K562 (cell line): ENCODE data around the gene FDPS. TPM values are rescaled to one million over a fixed set of nuclear protein-coding genes. Genes with fewer than 3 reads are reported as not detected.

ENCODE experiments used
- CBX2 ChIP-seq: fragments of 200-600 bp; sonication (generic); IDR thresholded peaks from one replicate; pipeline ENCODE4 v1.6.1; 2012; ENCODE audit warnings: mild to moderate bottlenecking, low read length, inconsistent platforms; ENCODE audit not compliant: insufficient read depth, poor library complexity, severe bottlenecking
- CC2D1A ChIP-seq: fragments of 450-650 bp; IDR thresholded peaks from 2 replicates; pipeline ENCODE4 v1.6.1; 2017; ENCODE audit warnings: mild to moderate bottlenecking
- CREM ChIP-seq: IDR thresholded peaks from 2 replicates; pipeline ENCODE4 v1.6.1; 2014; ENCODE audit warnings: antibody characterized with exemption, low read depth
- ETS2 ChIP-seq: IDR thresholded peaks from 2 replicates; pipeline ENCODE4 v1.6.1; 2016; ENCODE audit warnings: borderline replicate concordance, missing genetic modification characterization, mild to moderate bottlenecking, moderate library complexity, missing compliant biosample characterization; ENCODE audit not compliant: poor library complexity, severe bottlenecking
- FOXJ2 ChIP-seq: fragments of 200-800 bp; sonication (Bioruptor generic); IDR thresholded peaks from 2 replicates; pipeline ENCODE4 v1.6.1; 2016; ENCODE audit warnings: missing genetic modification characterization, missing compliant biosample characterization
- FOXJ3 ChIP-seq: sonication (generic); formaldehyde crosslinking; IDR thresholded peaks from 2 replicates; pipeline ENCODE4 v1.4.0; 2020; ENCODE audit warnings: mild to moderate bottlenecking, missing genetic modification reagents
- GATA2 ChIP-seq: sonication (generic); formaldehyde crosslinking; IDR thresholded peaks from 2 replicates; pipeline ENCODE4 v1.4.0; 2020; ENCODE audit warnings: mild to moderate bottlenecking, missing genetic modification reagents
- MED1 ChIP-seq: sonication (generic); formaldehyde crosslinking; IDR thresholded peaks from 2 replicates; pipeline ENCODE4 v1.8.1; 2023; ENCODE audit warnings: missing genetic modification reagents, borderline replicate concordance
- MTA2 ChIP-seq: fragments of 450-650 bp; IDR thresholded peaks from 2 replicates; pipeline ENCODE4 v1.6.1; 2016; ENCODE audit warnings: low read depth
- NCOR1 ChIP-seq: fragments of 450-650 bp; IDR thresholded peaks from 2 replicates; pipeline ENCODE4 v1.6.1; 2016; ENCODE audit warnings: mild to moderate bottlenecking, moderate library complexity
- SAP30 ChIP-seq: fragments of 200-600 bp; sonication (generic); IDR thresholded peaks from 2 replicates; pipeline ENCODE4 v1.6.1; 2012; ENCODE audit warnings: borderline replicate concordance, low read depth, mild to moderate bottlenecking, moderate library complexity, low read length, control low read depth, inconsistent platforms; ENCODE audit not compliant: insufficient read depth, poor library complexity, severe bottlenecking
- SIN3B ChIP-seq: fragments of 450-650 bp; IDR thresholded peaks from 2 replicates; pipeline ENCODE4 v1.6.1; 2017; ENCODE audit warnings: low read depth, mild to moderate bottlenecking, moderate library complexity
- ZNF124 ChIP-seq: sonication (generic); formaldehyde crosslinking; IDR thresholded peaks from 2 replicates; pipeline ENCODE4 v1.8.1; 2022; ENCODE audit warnings: missing genetic modification reagents
- ZNF444 ChIP-seq: fragments of 250-450 bp; sonication (Bioruptor Pico); IDR thresholded peaks from 2 replicates; pipeline ENCODE4 v1.4.0; 2020; ENCODE audit warnings: mild to moderate bottlenecking, moderate library complexity
- ZNF77 ChIP-seq: fragments of 250-450 bp; sonication (Bioruptor Pico); IDR thresholded peaks from 2 replicates; pipeline ENCODE4 v1.5.0; 2020
- polyA plus RNA-seq, 8 experiments: library from polyadenylated mRNA; depleted of rRNA in 4 of 8; stranded (reverse) in 5 of 8; unstranded in 3 of 8; fragments of >200 nt; fragmentation: Nextera tagmentation in 2 of 8; fragmentation: Illumina TruSeq in 1 of 8; extraction: Ambion mirVana in 2 of 8; extraction: Trizol in 1 of 8; gene quantifications; 2 replicates each; pipeline versions ENCODE4 v1.2.1 to v1.2.3, GENCODE V29; 2011 to 2014; ENCODE audit warnings: inconsistent platforms in 1 of 8, missing spikeins in 1 of 8
- total RNA-seq, 7 experiments: library from RNA; depleted of rRNA in 6 of 7; stranded (reverse); fragments of >200 nt in 6 of 7; fragmentation: Illumina TruSeq in 2 of 7; extraction: Trizol in 2 of 7; gene quantifications; 2 replicates each; pipeline versions ENCODE4 v1.2.1 to v1.2.3, GENCODE V29; 2011 to 2021; ENCODE audit warnings: low replicate concordance in 1 of 7
- TF ChIP-seq, protein P1 (sequence below): fragments of 250-450 bp; sonication (Bioruptor Pico); IDR thresholded peaks from 2 replicates; pipeline ENCODE4 v1.9.0; 2021; ENCODE audit warnings: mild to moderate bottlenecking
- TF ChIP-seq, protein P2 (sequence below): fragments of 250-450 bp; sonication (Bioruptor Pico); IDR thresholded peaks from 2 replicates; pipeline ENCODE4 v1.8.0; 2021; ENCODE audit warnings: mild to moderate bottlenecking, moderate library complexity
- TF ChIP-seq, protein P3 (sequence below), 2 experiments: fragments of 150-350 bp in 1 of 2; IDR thresholded peaks; 2 replicates each; pipeline ENCODE4 v1.6.1; 2012 to 2016; ENCODE audit warnings: low read depth in 2 of 2, low read length in 2 of 2, mild to moderate bottlenecking in 1 of 2, moderate library complexity in 1 of 2
- TF ChIP-seq, protein P4 (sequence below): fragments of 450-650 bp; IDR thresholded peaks from 2 replicates; pipeline ENCODE4 v1.6.1; 2014; ENCODE audit warnings: low read depth, mild to moderate bottlenecking, moderate library complexity, borderline replicate concordance

Gene FDPS
- total and polyA plus RNA-seq, 9 of the 15 experiments (the other 6 are each of a cell fraction or from before 2014, with no cell fraction given) = 247 to 884 (median 360) TPM

DNA sequence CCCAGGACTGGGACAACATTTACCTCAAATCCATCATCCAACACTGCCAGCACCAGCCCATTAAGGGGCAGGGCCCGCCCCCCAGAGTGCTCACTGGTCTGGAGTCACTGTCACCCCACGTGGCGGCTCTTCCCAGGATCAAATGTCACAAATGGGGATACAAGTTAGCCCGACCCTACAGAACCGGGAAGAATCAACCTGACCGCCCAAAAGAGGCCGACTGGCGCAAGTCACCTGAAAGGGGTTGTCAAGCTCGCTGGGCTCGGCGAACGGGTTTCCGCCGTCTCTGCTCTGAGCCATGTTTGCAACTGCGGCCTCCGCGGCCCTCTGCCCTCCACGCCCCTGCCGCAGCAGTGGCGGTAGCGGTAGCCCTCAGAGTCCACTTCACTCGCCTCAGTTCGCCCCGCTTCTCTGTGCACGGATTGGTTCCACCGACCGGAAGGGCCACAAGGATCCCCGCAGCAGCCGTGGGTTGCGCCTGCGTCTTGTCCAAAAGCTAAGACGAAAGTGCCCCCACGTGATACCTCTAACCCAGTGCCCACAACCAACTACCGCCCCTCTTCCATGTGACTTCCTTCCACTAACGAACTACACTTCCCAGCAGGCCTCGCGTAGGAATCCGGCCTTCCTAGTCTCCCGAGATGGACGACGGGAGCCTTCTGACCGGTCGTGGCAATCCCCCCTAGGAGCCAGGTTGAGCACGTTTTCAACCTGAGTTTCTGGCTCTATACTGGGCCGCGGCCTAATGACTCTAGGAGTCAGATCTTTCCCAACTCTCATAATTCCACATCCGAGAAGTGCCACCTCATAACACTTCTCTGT lies 46.6 kb upstream of the FDPS start, which contains the start of gene SCAMP3 (continued):
- TF ChIP-seq, protein P1, sequence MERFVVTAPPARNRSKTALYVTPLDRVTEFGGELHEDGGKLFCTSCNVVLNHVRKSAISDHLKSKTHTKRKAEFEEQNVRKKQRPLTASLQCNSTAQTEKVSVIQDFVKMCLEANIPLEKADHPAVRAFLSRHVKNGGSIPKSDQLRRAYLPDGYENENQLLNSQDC = no peak
- no peak; the same call in 1 of the 2 replicates for TF ChIP-seq ZNF444 (CRISPR knock-in tag)
- TF ChIP-seq, protein P2, sequence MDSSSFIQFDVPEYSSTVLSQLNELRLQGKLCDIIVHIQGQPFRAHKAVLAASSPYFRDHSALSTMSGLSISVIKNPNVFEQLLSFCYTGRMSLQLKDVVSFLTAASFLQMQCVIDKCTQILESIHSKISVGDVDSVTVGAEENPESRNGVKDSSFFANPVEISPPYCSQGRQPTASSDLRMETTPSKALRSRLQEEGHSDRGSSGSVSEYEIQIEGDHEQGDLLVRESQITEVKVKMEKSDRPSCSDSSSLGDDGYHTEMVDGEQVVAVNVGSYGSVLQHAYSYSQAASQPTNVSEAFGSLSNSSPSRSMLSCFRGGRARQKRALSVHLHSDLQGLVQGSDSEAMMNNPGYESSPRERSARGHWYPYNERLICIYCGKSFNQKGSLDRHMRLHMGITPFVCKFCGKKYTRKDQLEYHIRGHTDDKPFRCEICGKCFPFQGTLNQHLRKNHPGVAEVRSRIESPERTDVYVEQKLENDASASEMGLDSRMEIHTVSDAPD (CRISPR knock-in tag) = no peak
- no peak for TF ChIP-seq MTA2
- TF ChIP-seq CC2D1A = no peak
- TF ChIP-seq FOXJ2 = 0 out of 2 replicates have a peak, but pooled peaks have one; percentile 45
- TF ChIP-seq MED1 (CRISPR knock-in tag) = no peak
- no peak; the same call in 1 of the 2 replicates for TF ChIP-seq SIN3B
- no peak for TF ChIP-seq GATA2 (CRISPR knock-in tag)
- TF ChIP-seq CBX2 = no peak
- TF ChIP-seq ZNF77 = peak; percentile 92
- peak; percentile 94 for TF ChIP-seq CREM
- TF ChIP-seq, protein P3, sequence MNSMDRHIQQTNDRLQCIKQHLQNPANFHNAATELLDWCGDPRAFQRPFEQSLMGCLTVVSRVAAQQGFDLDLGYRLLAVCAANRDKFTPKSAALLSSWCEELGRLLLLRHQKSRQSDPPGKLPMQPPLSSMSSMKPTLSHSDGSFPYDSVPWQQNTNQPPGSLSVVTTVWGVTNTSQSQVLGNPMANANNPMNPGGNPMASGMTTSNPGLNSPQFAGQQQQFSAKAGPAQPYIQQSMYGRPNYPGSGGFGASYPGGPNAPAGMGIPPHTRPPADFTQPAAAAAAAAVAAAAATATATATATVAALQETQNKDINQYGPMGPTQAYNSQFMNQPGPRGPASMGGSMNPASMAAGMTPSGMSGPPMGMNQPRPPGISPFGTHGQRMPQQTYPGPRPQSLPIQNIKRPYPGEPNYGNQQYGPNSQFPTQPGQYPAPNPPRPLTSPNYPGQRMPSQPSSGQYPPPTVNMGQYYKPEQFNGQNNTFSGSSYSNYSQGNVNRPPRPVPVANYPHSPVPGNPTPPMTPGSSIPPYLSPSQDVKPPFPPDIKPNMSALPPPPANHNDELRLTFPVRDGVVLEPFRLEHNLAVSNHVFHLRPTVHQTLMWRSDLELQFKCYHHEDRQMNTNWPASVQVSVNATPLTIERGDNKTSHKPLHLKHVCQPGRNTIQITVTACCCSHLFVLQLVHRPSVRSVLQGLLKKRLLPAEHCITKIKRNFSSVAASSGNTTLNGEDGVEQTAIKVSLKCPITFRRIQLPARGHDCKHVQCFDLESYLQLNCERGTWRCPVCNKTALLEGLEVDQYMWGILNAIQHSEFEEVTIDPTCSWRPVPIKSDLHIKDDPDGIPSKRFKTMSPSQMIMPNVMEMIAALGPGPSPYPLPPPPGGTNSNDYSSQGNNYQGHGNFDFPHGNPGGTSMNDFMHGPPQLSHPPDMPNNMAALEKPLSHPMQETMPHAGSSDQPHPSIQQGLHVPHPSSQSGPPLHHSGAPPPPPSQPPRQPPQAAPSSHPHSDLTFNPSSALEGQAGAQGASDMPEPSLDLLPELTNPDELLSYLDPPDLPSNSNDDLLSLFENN (IDR thresholded peaks at IDR 0.05; ENCODE audit: low read depth in 2 of 2, low read length in 2 of 2) = no peak
- TF ChIP-seq SAP30 = peak; percentile 87
- no peak for TF ChIP-seq ETS2
- no peak for TF ChIP-seq FOXJ3 (CRISPR knock-in tag)
- TF ChIP-seq NCOR1 = 0 out of 2 replicates have a peak, but pooled peaks have one; percentile 3
- TF ChIP-seq ZNF124 (CRISPR knock-in tag) = no peak
- TF ChIP-seq, protein P4, sequence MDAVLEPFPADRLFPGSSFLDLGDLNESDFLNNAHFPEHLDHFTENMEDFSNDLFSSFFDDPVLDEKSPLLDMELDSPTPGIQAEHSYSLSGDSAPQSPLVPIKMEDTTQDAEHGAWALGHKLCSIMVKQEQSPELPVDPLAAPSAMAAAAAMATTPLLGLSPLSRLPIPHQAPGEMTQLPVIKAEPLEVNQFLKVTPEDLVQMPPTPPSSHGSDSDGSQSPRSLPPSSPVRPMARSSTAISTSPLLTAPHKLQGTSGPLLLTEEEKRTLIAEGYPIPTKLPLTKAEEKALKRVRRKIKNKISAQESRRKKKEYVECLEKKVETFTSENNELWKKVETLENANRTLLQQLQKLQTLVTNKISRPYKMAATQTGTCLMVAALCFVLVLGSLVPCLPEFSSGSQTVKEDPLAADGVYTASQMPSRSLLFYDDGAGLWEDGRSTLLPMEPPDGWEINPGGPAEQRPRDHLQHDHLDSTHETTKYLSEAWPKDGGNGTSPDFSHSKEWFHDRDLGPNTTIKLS = peak; percentile 86; the same call in 1 of the 2 replicates
